Stimulated activated CD8-positive, alpha-beta memory T cell treated with anti-CD3 and anti-CD28 coated beads, Interleukin-4, amount 100 ng/mL, for 1 hour (primary cell): ENCODE results near the gene PPP1R36.

Experiments used
- DNase-seq, 2 donors: peaks; one replicate each; pipeline ENCODE4 v3.0.0-alpha.2; 2020; ENCODE audit warnings: low read depth in 2 of 2, low spot score in 1 of 2

The PPP1R36 gene, protein sequence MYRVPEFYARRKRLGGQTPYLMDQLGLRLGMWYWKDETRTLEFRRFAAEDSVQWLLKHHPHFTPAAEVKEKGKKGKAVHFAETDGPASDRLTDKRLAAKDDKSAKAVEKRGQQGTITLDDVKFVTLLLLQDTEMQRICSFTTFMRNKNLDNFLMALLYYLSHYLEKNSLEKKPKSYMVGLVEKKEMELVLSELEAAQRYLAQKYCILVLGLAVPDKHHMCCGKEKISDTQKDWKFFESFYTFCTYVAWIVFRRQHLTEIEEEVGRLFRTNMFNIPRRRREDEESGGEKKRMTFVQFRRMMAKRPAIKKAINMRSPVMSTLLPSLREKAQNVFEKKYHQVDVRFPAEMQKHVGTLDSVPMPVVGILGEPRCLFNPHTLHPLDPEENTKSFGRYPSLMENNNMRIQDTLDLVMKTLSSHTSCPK

DNA sequence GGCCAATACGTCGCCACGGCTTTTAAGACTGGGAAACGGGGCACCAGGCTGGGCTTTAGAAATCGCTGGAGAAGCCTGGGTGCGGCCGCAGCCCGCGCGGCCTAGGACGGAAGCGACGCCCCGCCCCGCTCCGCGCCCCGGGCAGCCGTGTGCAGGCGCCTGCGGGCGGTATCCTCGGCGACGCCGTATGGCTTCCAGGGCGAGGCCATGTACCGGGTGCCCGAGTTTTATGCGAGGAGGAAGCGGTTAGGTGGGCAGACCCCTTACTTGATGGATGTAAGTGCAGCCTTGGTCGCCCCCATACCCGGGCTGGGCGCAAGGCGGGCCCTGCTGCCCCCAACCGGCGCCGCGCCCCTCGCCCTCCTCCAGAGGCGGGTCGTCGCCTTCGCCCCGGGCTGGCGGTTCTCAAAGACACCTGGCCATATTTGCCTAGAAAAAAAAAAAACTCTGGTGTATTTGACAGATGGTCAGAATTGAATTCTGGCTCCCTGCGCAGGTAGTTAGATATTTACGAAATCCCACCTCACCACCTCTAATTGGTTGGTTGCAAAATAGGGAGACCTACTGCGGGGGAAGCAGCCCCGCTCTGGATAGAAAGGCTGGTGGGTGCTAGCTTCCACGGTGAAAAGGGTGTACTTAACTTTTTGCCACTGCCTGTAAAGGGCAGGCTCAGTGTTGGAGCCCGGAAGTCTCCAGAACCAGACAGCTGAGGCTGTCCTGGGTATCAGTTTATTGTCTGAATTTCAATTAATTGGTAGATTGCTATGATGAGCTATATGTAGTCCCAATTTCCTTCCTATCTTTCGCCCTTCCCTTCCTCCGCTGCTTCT, at the start of gene PPP1R36:
Gene PPP1R36 (plus strand): TSS at position 171 of the 830 bp plus-strand sequence. CDS start 37 bp downstream, at position 208.
- DNase-seq = no peak

GRCh38 chr14:64500088-64500487, 49.7 kb upstream of the PPP1R36 start:
- no peak for DNase-seq

DNA sequence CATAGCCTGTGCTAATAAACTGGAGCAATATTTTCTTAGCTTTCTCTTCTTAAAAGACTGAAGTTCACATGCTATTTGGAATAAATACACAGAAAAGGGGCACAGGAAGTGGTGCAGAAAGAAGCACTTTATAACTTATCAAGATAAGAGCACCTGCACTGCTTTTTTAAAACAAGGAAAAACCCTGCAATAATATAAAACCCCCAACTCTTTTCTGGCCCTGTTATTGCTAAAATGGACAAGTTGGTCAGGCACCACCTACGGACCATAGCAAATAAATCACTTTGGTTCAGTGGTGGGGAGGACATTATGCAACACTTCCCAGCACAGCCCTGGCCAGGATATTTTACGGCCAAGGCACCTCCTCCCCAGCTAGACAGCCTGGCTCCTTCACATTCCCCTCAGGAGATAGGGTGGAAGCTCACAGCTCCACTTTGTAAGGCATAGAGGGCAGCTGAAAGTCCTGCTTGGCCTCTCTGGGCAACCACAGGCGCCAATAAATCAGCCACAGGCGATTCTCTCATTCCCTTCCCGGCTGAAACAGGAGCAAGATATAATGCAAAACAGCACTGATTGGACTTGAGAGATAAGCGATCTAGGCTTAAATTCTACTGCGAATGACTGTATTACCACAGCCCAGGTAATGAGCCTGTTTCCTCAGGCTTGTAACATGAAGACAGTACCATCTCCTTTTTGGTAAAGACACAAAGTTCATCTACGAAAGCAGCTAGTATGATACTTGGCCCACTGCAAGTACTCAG, 48.2 kb upstream of the PPP1R36 start:
- no peak for DNase-seq

- DNase-seq = no peak
These were observed 47.3 kb upstream of the PPP1R36 start for GRCh38 chr14:64502456-64502855.

DNA sequence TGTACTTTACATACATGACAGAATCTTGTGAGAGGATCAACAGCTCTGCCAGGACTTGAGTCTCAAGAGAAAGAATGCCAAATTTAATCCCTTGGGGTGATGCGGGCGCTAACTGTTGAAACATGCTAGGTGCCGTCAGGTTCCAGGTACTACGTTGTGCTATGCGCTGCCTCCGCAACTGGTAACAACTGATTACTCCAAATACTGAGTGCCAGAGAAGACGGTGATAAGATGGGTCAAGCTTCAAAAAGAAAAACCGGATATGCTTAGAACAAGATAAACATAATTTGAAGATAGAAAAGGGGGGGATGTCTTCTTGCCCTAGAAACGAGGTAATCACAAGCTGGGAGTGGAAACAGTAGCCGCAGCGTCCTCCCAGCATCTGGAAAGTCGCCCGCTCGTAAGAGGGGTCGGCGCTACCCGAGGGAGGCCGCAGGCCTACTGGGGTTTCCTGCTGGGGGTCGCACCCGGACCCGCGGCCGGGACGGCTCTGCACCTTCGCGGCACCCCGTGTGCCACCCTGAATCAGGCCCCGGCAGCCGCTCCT, 46.8 kb upstream of the PPP1R36 start:
- no peak for DNase-seq

- peak; percentile 93 to 94 for DNase-seq
These were observed 46.1 kb upstream of the PPP1R36 start, which contains the start of gene ZBTB25 for GRCh38 chr14:64503434-64504309. ZBTB25 (minus strand) TSS chr14:64503838; CDS start chr14:64490533, 13,305 bp downstream.

DNA sequence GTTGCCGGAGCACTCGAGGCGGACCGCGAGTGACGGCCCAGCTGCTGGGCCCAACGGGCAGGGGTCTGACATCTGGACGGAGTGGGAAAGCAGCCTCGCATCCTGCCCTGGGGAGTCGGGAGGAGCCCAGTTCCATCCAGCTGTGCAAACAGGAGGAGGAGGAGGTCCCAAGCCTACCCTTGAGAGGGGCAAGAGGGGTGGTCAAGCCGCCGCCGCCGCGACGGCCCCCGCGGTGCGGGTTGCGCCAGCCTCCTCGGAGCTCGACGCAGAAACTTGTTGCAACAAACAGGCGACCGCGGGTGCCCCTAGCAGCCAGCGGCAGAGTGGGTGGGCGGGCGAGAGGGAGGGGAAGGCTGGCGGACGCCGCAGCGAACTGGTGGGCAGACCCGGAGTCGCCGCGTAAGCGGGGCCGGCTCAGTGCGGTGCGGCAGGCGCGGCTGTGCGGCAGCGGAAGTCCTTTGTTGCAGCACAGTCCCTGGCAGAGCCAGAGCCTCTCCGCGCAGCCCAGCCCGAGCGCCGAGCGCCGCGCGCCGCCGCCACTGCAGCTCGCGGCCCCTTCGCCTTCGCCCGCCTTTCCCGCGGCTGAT, 45.4 kb upstream of the PPP1R36 start, which contains the start of gene ZBTB1:
Gene ZBTB1 (plus strand): TSS at position 461 of the 587 bp plus-strand sequence. CDS start 16,735 bp downstream, outside the sequence.
- DNase-seq = peak; percentile 52 to 68

DNA sequence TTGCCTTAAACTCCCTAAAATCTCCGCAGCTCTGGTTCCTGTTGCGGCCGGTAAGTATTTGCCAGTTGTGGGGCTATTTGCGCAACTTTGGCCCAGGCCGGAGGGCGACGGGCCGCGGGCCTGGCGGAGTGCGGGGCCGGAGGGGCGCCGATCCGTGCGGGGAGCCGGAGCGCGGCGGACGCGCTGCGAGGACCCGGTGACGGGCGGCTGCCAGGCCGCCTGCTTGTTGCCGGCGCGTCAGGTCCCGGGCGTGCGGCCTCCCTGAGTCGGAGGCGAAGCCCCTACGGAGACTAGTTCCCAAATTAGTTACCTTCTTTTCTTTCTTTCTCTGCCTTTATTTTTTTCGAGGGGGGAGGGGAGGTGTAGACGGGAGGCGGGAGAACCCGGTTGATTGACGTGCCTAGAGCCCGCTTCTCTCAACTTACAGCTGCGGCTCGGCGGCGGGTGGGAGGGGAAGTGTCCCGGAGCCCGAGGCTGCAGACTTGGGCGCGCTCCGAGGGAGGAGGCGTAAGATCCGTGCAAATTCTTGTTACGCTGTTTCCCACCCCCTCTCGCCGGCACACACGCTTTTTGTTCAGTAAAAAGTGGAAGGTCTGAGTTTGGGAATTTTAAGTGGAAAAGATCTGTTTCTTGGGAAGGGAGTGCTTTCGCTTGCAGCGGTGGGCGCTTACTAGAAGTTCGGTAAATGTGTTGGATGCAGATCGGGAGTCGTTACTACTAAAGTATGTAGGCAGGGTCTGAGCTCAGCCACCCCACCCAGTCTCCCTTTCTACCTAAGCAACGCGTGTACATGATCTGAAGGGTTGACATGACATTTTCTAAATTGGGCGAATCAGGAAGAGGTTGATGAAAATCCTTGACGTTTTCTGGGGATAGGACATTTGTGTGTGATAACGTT, 44.6 kb upstream of the PPP1R36 start:
- peak; percentile 60 to 70 for DNase-seq

DNA sequence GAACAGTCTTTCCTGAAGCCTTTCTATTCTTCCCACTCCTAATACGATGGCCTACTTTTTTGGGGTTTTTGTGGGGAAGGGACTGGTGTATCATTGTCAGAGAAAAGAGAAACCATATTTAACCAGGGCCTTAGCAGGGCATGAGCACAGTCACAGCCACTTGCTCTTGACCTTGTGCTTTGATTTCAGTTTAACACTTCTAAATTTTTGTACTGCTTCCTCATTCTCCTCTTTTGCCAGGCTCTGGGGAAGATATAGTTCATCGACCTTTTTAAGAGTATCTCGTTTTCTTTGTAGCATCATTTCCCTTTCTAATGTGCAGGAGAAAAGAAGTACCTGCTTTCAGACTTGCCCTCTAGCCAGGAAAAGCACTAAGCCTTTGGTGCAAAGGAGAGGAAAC, 43.0 kb upstream of the PPP1R36 start:
- no peak for DNase-seq

DNA sequence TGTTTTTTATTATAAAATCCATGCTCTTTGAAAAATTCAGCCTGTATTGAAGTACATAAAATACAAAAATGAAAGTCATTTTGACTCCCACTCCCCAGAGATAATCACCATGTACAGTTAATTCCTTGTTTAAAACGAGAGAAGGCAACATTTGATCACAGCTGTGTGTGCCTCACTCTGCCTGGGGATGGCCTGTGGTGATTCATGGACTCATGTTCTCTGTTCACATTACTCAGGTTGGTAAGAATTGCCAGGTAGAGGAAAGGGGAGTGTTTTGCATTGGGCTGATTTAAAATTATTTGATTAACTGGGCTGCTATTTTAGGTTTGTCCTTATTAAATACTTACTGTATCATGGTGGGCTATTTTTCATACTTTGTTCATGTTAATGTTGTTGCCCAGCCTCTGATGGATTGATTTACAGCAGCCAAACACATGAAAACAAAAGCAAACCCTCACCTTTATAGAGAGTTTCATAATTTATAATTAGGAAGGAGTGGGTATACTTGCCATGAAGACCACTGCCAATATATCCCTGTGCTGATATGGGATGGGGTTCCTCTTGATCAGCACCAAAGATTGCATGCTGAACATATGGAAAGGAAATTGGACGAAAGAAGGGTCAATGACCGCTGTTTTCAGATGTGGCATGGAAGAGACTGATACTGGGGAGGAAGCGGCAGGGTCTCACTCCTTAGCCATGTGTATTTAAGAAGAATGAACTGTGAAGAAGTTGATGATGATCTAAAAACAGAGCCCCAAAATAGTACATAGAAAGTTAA, 42.2 kb upstream of the PPP1R36 start:
- no peak for DNase-seq

DNA sequence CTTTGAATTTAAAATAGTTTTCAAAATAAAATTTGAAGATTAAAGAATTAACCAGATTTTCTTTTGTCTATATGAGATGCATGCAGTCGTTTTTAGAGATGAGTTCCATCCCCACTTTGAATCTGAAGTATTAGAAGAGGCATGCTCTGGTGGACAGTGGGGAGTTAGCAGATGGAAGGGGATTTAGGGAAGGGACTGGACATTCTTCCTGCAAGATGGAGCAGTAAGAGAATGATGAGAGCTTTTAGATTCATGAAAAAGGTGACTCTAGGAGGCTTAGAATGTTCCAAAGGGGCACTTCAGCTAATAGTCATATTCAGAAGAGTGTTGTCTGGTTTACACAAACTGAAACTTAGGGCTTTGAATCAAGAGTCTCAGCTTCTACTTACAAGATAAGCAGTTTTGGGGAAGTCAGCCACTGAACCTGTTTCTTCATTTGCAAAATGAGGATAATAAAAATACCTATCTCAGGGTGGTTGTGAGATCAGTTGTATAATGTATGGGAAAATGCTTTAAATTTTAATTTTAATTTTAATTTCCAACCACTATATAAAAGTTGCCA, 41.5 kb upstream of the PPP1R36 start:
- no peak for DNase-seq

- no peak for DNase-seq
These were observed 40.7 kb upstream of the PPP1R36 start for GRCh38 chr14:64509036-64509435.

DNA sequence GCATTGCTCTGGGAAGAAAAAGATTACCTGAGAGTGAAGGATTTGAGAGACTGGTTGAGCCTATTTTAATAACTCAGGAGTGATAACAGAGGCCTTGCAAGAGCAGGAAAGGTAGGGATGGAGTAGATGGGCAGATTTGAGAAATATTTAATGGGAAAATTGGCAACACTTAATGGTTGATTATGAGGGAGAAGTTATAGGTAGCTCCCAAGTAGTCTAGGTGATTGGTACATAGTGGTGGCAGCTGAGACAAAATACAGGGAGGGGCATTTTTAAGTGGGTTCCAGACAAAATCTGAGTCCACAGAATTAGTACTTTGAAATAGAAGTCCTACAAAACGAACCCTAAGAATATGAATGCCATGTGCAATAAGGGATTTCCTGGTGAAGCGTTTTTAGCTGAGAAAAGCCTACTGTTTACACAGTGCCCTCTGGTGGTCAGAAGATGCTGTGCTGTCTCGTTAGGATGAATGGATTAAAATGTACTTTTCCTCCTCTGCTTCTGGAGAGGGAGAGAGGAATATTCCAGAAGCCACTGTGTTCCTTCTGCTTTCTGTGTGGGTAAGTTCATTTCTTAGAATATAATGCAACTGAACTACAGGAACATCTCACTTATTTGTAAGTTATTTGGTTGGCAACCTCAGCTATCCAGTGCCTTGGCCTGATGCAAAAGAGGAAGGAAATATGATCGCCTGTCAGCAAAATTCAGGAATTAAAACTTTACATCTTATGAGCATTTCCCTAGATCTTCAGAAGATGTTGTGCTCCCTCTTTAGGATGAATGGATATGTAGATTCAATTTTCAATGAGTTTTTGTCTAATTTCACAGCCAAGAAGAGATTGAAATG, 38.7 kb upstream of the PPP1R36 start:
- peak; percentile 28 to 46 for DNase-seq

- no peak for DNase-seq
These were observed 36.5 kb upstream of the PPP1R36 start for GRCh38 chr14:64513271-64513670.

DNA sequence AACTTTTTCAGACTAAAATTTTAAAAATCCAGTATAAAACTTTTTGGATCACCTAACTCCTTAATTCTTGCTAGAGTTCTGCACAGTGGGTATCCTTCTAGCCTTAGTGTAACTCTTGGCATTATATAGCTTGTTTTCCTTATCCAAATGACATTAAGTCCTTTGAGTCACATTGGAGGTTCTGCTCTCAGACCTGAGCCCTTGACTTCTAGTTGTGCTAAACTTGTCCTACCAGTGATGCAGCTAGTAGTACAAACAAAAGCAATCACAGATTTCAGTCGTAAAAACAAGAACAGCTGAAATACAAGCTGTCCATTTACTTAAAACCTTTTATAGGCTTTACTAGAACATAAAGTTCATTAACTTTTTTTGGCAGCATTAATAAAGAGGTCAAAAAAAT, 34.7 kb upstream of the PPP1R36 start:
- DNase-seq = no peak

DNA sequence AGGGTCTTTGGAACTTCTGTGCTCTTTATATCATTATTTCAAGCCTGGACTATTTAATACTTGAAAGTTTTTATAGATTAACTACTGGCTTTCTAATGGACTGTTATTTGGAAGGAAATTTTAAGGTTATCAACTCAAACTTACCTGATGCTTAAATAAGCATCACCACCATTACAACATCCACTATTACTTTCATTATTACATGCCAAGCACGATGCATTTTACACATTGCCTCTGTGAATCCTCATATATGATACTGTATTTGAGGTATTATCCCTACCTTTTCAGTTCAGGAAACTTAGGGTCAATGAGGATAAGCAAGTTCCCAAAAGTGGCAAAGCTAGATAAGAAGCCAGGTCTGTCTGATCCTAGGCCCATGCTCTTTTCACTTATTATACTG, 32.8 kb upstream of the PPP1R36 start:
- DNase-seq = no peak
